HepG2 (cell line): ENCODE measurements around the gene ATP10A.

ENCODE experiments used
- ZNF674 ChIP-seq: sonication (generic); formaldehyde crosslinking; IDR thresholded peaks from 2 replicates; pipeline ENCODE4 v1.5.0; 2020; ENCODE audit warnings: low read depth, mild to moderate bottlenecking, missing genetic modification reagents
- ZNF7 ChIP-seq: IDR thresholded peaks from 2 replicates; pipeline ENCODE4 v1.6.1; 2016; ENCODE audit warnings: missing biosample characterization, missing genetic modification reagents
- TF ChIP-seq, protein P1 (sequence below): sonication (generic); formaldehyde crosslinking; IDR thresholded peaks from 2 replicates; pipeline ENCODE4 v1.5.0; 2020; ENCODE audit warnings: mild to moderate bottlenecking, missing genetic modification reagents, moderate library complexity
- TF ChIP-seq, protein P2 (sequence below): IDR thresholded peaks from 2 replicates; pipeline ENCODE4 v1.6.1; 2012; ENCODE audit warnings: inconsistent platforms

GRCh38 chr15:25677719-25678499 lies 185.2 kb downstream of the ATP10A start:
- TF ChIP-seq ZNF674 (no peak), ZNF7 (no peak)
- TF ChIP-seq, protein P1, sequence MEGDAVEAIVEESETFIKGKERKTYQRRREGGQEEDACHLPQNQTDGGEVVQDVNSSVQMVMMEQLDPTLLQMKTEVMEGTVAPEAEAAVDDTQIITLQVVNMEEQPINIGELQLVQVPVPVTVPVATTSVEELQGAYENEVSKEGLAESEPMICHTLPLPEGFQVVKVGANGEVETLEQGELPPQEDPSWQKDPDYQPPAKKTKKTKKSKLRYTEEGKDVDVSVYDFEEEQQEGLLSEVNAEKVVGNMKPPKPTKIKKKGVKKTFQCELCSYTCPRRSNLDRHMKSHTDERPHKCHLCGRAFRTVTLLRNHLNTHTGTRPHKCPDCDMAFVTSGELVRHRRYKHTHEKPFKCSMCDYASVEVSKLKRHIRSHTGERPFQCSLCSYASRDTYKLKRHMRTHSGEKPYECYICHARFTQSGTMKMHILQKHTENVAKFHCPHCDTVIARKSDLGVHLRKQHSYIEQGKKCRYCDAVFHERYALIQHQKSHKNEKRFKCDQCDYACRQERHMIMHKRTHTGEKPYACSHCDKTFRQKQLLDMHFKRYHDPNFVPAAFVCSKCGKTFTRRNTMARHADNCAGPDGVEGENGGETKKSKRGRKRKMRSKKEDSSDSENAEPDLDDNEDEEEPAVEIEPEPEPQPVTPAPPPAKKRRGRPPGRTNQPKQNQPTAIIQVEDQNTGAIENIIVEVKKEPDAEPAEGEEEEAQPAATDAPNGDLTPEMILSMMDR (CRISPR knock-in tag), result no peak
- TF ChIP-seq, protein P2, sequence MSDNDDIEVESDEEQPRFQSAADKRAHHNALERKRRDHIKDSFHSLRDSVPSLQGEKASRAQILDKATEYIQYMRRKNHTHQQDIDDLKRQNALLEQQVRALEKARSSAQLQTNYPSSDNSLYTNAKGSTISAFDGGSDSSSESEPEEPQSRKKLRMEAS, result no peak
